Epithelial cell of proximal tubule (primary cell): Measurements from ENCODE around the gene S100A10. TPM values are rescaled to one million over a fixed set of nuclear protein-coding genes. Genes with fewer than 3 reads are reported as not detected.
A peak's percentile ranks its signal among the peaks of the same experiment; 100 is the strongest.

Experiments
- DNase-seq: peaks from one replicate; pipeline ENCODE4 v3.0.0-alpha.2; 2011; ENCODE audit warnings: low read depth
- H3K4me3 ChIP-seq: 2 replicates; pipeline ENCODE4 v1.5.1; 2011; ENCODE audit warnings: low read depth, mild to moderate bottlenecking, low read length
- CTCF ChIP-seq: conservative IDR thresholded peaks from 2 replicates; pipeline ENCODE4 v1.5.1; 2012; ENCODE audit warnings: low read depth, mild to moderate bottlenecking, low read length
- total RNA-seq: library from RNA; depleted of rRNA; stranded (reverse); fragments of >200 nt; gene quantifications from 2 replicates; pipeline ENCODE4 v1.2.3, GENCODE V29; 2015

Gene S100A10
- total RNA-seq, result 216 and 394 TPM in 2 replicates

- DNase-seq, result no peak
- TF ChIP-seq CTCF, result no peak
- H3K4me3 ChIP-seq, result peak within 1 kb of the TSS; percentile 98
Observed at GRCh38 chr1:151993734-151994496, at the start of gene S100A10. TSS of gene S100A10 (minus strand) at chr1:151993859. CDS start at chr1:151986230, 7,629 bp downstream.

- no peak for TF ChIP-seq CTCF
- no peak overlapping the region for H3K4me3 ChIP-seq
- no peak for DNase-seq
Observed at GRCh38 chr1:152042030-152042429, 48.4 kb upstream of the S100A10 start.

GRCh38 chr1:152039886-152040285 is 46.2 kb upstream of the S100A10 start:
- TF ChIP-seq CTCF, result no peak
- no peak overlapping the region for H3K4me3 ChIP-seq
- DNase-seq, result no peak

- DNase-seq, result no peak
- no peak for TF ChIP-seq CTCF
- H3K4me3 ChIP-seq, result no peak overlapping the region
Observed at GRCh38 chr1:152039461-152039860, 45.8 kb upstream of the S100A10 start.

GRCh38 chr1:152038871-152039270 is 45.2 kb upstream of the S100A10 start:
- no peak overlapping the region for H3K4me3 ChIP-seq
- TF ChIP-seq CTCF, result no peak
- no peak for DNase-seq

GRCh38 chr1:152036267-152037216 is 42.9 kb upstream of the S100A10 start, which contains the start of gene S100A11:
TSS of gene S100A11 (minus strand) at chr1:152037004. CDS start at chr1:152036915, 89 bp downstream.
- H3K4me3 ChIP-seq, result peak within 1 kb of the TSS; percentile 77
- TF ChIP-seq CTCF, result no peak
- DNase-seq, result no peak
